Measurements from ENCODE around the gene MCAT.

GRCh38 chr22:43109511-43109910, 33.7 kb downstream of the MCAT start:
- no peak for TF ChIP-seq FOXM1 (IDR thresholded peaks at IDR 0.05; ENCODE audit: borderline replicate concordance)
- TF ChIP-seq SP1 (IDR thresholded peaks at IDR 0.05) = no peak
- no peak for TF ChIP-seq L3MBTL2 (conservative IDR thresholded peaks at IDR 0.05)
- no peak for TF ChIP-seq PKNOX1 (IDR thresholded peaks at IDR 0.05)
- no peak for TF ChIP-seq FOXA1 (IDR thresholded peaks at IDR 0.05)
- no peak for TF ChIP-seq ZNF384 (IDR thresholded peaks at IDR 0.05)
- no peak for TF ChIP-seq FOXK2 (IDR thresholded peaks at IDR 0.05)
- no peak for TF ChIP-seq ARNT (IDR thresholded peaks at IDR 0.05)
- TF ChIP-seq BHLHE40 (IDR thresholded peaks at IDR 0.05; ENCODE audit: borderline replicate concordance) = no peak
- TF ChIP-seq ELF4 (IDR thresholded peaks at IDR 0.05) = no peak
- TF ChIP-seq SUZ12 (IDR thresholded peaks at IDR 0.05) = no peak
- no peak for TF ChIP-seq TARDBP (IDR thresholded peaks at IDR 0.05)

Measured in HEK293T (cell line).